Heart left ventricle (tissue), 16 donors: ENCODE results near the gene B2M. TPM values are rescaled to one million over a fixed set of nuclear protein-coding genes. Genes with fewer than 3 reads are reported as not detected.
"Not testable (repeated sequence)": the region's sequence is repeated elsewhere in the genome, so short reads cannot be mapped to it uniquely, and the experiment has no call there.

Source experiments
- ATAC-seq, 4 donors: fragments of 200-7000 bp; cut with Tn5 transposase; one replicate each; pipeline ENCODE4 v1.9.1; 2020 to 2022; ENCODE audit warnings: moderate library complexity in 4 of 4, mild to moderate bottlenecking in 3 of 4, moderate number of reproducible peaks in 1 of 4
- DNase-seq, 5 donors: peaks; one replicate each; pipeline ENCODE4 v3.0.0-alpha.2; 2020
- H3K27ac ChIP-seq, 12 donors: fragments of 200-600 bp; sonication (generic) in 4 of 12; one replicate each; pipeline versions ENCODE4 v1.5.0 to v1.8.0; 2016 to 2022; ENCODE audit warnings: mild to moderate bottlenecking in 2 of 12
- H3K27me3 ChIP-seq, 9 donors: fragments of 200-600 bp; sonication (generic) in 2 of 9; one replicate each; pipeline versions ENCODE4 v1.5.1 to v1.8.0; 2016 to 2022; ENCODE audit warnings: mild to moderate bottlenecking in 3 of 9
- H3K36me3 ChIP-seq, 9 donors: fragments of 200-600 bp; sonication (generic) in 2 of 9; one replicate each; pipeline versions ENCODE4 v1.5.0 to v1.8.0; 2018 to 2022; ENCODE audit warnings: mild to moderate bottlenecking in 2 of 9
- H3K4me1 ChIP-seq, 12 donors: fragments of 200-600 bp; sonication (generic) in 4 of 12; one replicate each; pipeline versions ENCODE4 v1.5.0 to v1.8.0; 2016 to 2022; ENCODE audit warnings: mild to moderate bottlenecking in 3 of 12
- H3K4me3 ChIP-seq, 12 donors: fragments of 200-600 bp; sonication (generic) in 4 of 12; one replicate each; pipeline versions ENCODE4 v1.5.0 to v1.8.0; 2017 to 2022; ENCODE audit warnings: mild to moderate bottlenecking in 9 of 12, moderate library complexity in 4 of 12
- H3K9me3 ChIP-seq, 12 donors: fragments of 200-600 bp; sonication (generic) in 4 of 12; one replicate each; pipeline versions ENCODE4 v1.5.0 to v1.8.0; 2016 to 2022; ENCODE audit warnings: mild to moderate bottlenecking in 1 of 12
- CTCF ChIP-seq, 12 donors: fragments of 200-600 bp; sonication (generic) in 4 of 12; IDR thresholded peaks; one replicate each; pipeline versions ENCODE4 v1.5.0 to v1.8.0; 2018 to 2022; ENCODE audit warnings: antibody characterized with exemption in 12 of 12, mild to moderate bottlenecking in 5 of 12
- POLR2A ChIP-seq, 2 donors: fragments of 450-650 bp; IDR thresholded peaks; one replicate each; pipeline ENCODE4 v1.6.1; 2017; ENCODE audit warnings: antibody characterized with exemption in 2 of 2, mild to moderate bottlenecking in 2 of 2, moderate library complexity in 2 of 2
- WGBS, 4 donors: extraction: QIAGEN DNeasy Blood & Tissue Kit in 2 of 4; methylation state at CpG; one replicate each; pipeline versions ENCODE4 v1.1.5 to v1.1.7; 2013 to 2018; 5-methylcytosine and 5-hydroxymethylcytosine counted together
- intact Hi-C, 10 donors: fragments of 100-400 bp; cut with DNase I; formaldehyde crosslinking; loops; one replicate each; pipeline versions ENCODE4 v1.11.1 to v1.14.2; 2022
- polyA plus RNA-seq, 2 donors: library from polyadenylated mRNA; stranded (reverse); fragments of 200-250 nt; gene quantifications; one replicate each; pipeline ENCODE4 v1.2.3, GENCODE V29; 2013
- total RNA-seq, 9 donors: library from RNA; depleted of rRNA in 2 of 9; stranded (reverse); fragments of >200 nt in 2 of 9; fragmentation: NEBNext Ultra II Directional in 3 of 9; extraction: Animal tissue kit (Norgen Biotek cat#: 25700) in 3 of 9; gene quantifications; one replicate each; pipeline versions ENCODE4 v1.1.0 to v1.2.4, GENCODE V29; 2016 to 2023
- donor health status: ischemic (EF 13 %, LVEDD 7.1; RV severe dilation, severe dysfunction).
- donor health status: healthy with polysubstance abuse.
- donor health status: DM: no; HTN: yes; CAD: no.
- donor health status: DM: no; HTN: no; CAD: no.
- donor health status: ischemic (EF 25% LVEDD 6.9; RV normal size, moderate dysfunction).
- donor health status: ischemic (EF 25% LVEDD 5.7; RV mildly dilated, moderate dysfunction).
- donor health status: healthy.
- donor health status: DM: yes; HTN: yes; CAD: no.
- donor health status: ischemic (EF 35%, LVEDD 5.7; RV mildly dilated, moderate dysfunction).
- donor health status: nonischemic (EF 11% LVEDD 7.7; RV severe dilation, severe dysfunction).
- donor health status: DM: yes; HTN: yes; CAD: no.
- donor health status: PGD.
- donor health status: ischemic (EF 29% LVEDD 5.4; RV normal size, mild dysfunction).
- donor health status: nonischemic (EF 23%, LVEDD 6.1; RV moderate dilation, normal function).

B2M gene
- total and polyA plus RNA-seq, 11 donors: 808 to 5,448 (median 1,200) TPM

- H3K9me3 ChIP-seq: no peaks in the 10 kb centered on the region
- peak overlapping the region; percentile 48 to 100 (median 99) for H3K27ac ChIP-seq
- ATAC-seq (no peak), DNase-seq (no peak)
- TF ChIP-seq CTCF (IDR thresholded peaks at IDR 0.05) (no peak), POLR2A (IDR thresholded peaks at IDR 0.05) (no peak)
- peaks cover 3 to 80% (median 34%) of the 10 kb centered on the region in 12 donors for H3K4me1 ChIP-seq
- 44 to 58% (median 51%) methylated on average over 7 of the region's 7 CpGs for WGBS, 4 donors
- H3K36me3 ChIP-seq: peaks cover 0 to 2% (median 0%) of the 10 kb centered on the region in 9 donors
- intact Hi-C loops: loop anchor here in 3 of 10 donors (1.0 to 2.0 kb wide), 2 partner anchors 14 to 15 kb away; partner anchors contain the start of genes B2M (in 1 of the 3) and PATL2 (in 1 of the 3)
- no peaks in the 10 kb centered on the region for H3K27me3 ChIP-seq
- H3K4me3 ChIP-seq: peak overlapping the region in 9 of 12 donors; percentile 10 to 43 (median 19)
Observed at GRCh38 chr15:44726136-44726535, 14.8 kb downstream of the B2M start.

GRCh38 chr15:44726568-44727484 is 15.5 kb downstream of the B2M start:
- H3K9me3 ChIP-seq: no peaks in the 10 kb centered on the region
- H3K27me3 ChIP-seq: no peaks in the 10 kb centered on the region
- peaks cover 0 to 9% (median 4%) of the 10 kb centered on the region in 9 donors for H3K36me3 ChIP-seq
- H3K27ac ChIP-seq: peak overlapping the region; percentile 48 to 100 (median 99)
- TF ChIP-seq POLR2A (IDR thresholded peaks at IDR 0.05) (no peak), CTCF (IDR thresholded peaks at IDR 0.05) (no peak)
- peak overlapping the region in 9 of 12 donors; percentile 10 to 43 (median 19) for H3K4me3 ChIP-seq
- intact Hi-C loops: loop anchor here in 3 of 10 donors (1.0 to 2.0 kb wide), 2 partner anchors 15 to 16 kb away; partner anchors contain the start of genes B2M (in 1 of the 3) and PATL2 (in 1 of the 3)
- ATAC-seq (peak; percentile 11 to 39 (median 35)), DNase-seq (peak in 3 of 5 donors; percentile 52 to 58 (median 56))
- peaks cover 3 to 85% (median 41%) of the 10 kb centered on the region in 12 donors for H3K4me1 ChIP-seq
- WGBS, 4 donors: 34 to 55% (median 46%) methylated on average over 5 of the region's 5 CpGs

GRCh38 chr15:44727485-44728231 is 16.3 kb downstream of the B2M start:
- Histone ChIP-seq H3K4me3 (peak overlapping the region in 7 of 12 donors; percentile 43 to 92 (median 81)), H3K27me3 (no peaks in the 10 kb centered on the region), H3K9me3 (no peaks in the 10 kb centered on the region), H3K36me3 (peaks cover 0 to 16% (median 11%) of the 10 kb centered on the region in 9 donors), H3K4me1 (peaks cover 3 to 85% (median 43%) of the 10 kb centered on the region in 12 donors), H3K27ac (peak overlapping the region; percentile 80 to 100 (median 99))
- ATAC-seq (no peak), DNase-seq (no peak)
- intact Hi-C loops: loop anchor here in 5 of 10 donors (2.0 kb wide), 3 partner anchors 15 to 65 kb away; partner anchors contain the start of genes B2M (in 3 of the 5), PATL2 (in 3 of the 5) and SPG11 (in 3 of the 5)
- WGBS, 4 donors: 85 to 90% (median 87%) methylated on average over 6 of the region's 6 CpGs
- TF ChIP-seq CTCF (IDR thresholded peaks at IDR 0.05) (no peak), POLR2A (IDR thresholded peaks at IDR 0.05) (no peak)

GRCh38 chr15:44728232-44728575 is 16.9 kb downstream of the B2M start:
- Histone ChIP-seq H3K36me3 (peaks cover 0 to 16% (median 11%) of the 10 kb centered on the region in 9 donors), H3K4me1 (peaks cover 3 to 81% (median 43%) of the 10 kb centered on the region in 12 donors), H3K27ac (peak overlapping the region; percentile 80 to 100 (median 99)), H3K4me3 (peak overlapping the region in 10 of 12 donors; percentile 43 to 92 (median 82))
- H3K9me3 ChIP-seq, H3K27me3 ChIP-seq, ATAC-seq, DNase-seq: not testable (repeated sequence)
- intact Hi-C loops: loop anchor here in 5 of 10 donors (2.0 kb wide), 3 partner anchors 15 to 65 kb away; partner anchors contain the start of genes SPG11 (in 3 of the 5), B2M (in 2 of the 5) and PATL2 (in 2 of the 5)
- WGBS, 4 donors: 62 to 77% (median 69%) methylated on average over 5 of the region's 5 CpGs
